ENCODE measurements around the gene BLOC1S1. TPM values are rescaled to one million over a fixed set of nuclear protein-coding genes. Genes with fewer than 3 reads are reported as not detected.
A peak's percentile ranks its signal among the peaks of the same experiment; 100 is the strongest.

Gene BLOC1S1
- total RNA-seq, 2 experiments from 2014 or later: 139 to 152 TPM

- peaks cover 16% of the 10 kb centered on the region; the same call in 1 of the 2 replicates for H3K79me2 ChIP-seq (ENCODE audit: insufficient read depth, low read depth, low read length)
- peaks cover 17% of the 10 kb centered on the region for H3K36me3 ChIP-seq (ENCODE audit: insufficient read depth, low read length)
- peaks cover 28% of the 10 kb centered on the region for H3K4me1 ChIP-seq (ENCODE audit: insufficient read depth, low read length, poor library complexity, severe bottlenecking)
- peak overlapping the region; percentile 81 for H3K27ac ChIP-seq (ENCODE audit: low read depth, low read length, poor library complexity, severe bottlenecking)
- H3K4me3 ChIP-seq (ENCODE audit: low read depth, low read length, poor library complexity, severe bottlenecking): peak overlapping the region; percentile 77
- DNase-seq (ENCODE audit: low spot score): no peak
- TSS peak; percentile 98 for BruUV-seq (replicated peaks)
- no peaks in the 10 kb centered on the region for H3K9me2 ChIP-seq (ENCODE audit: insufficient read depth, low read length)
- no peak for TF ChIP-seq EZH2phosphoT487 (IDR thresholded peaks at IDR 0.05; ENCODE audit: borderline replicate concordance, low read depth, low read length)
- no peak for TF ChIP-seq CTCF (conservative IDR thresholded peaks at IDR 0.05; ENCODE audit: low read length)
- H3K9me3 ChIP-seq (ENCODE audit: low read length): no peaks in the 10 kb centered on the region
- intact Hi-C loops (cut with micrococcal nuclease; ENCODE audit: unreplicated experiment): loop anchor here (5.0 kb wide), 1 partner anchor 43 kb away; no protein-coding TSS in a partner anchor
- CTCF ChIA-PET (ENCODE audit: unreplicated experiment): interaction anchor here (1.0 to 1.4 kb wide), 4 partner anchors 9 to 42 kb away, joined by 3 to 8 read pairs (median 5); no protein-coding TSS in a partner anchor
- POLR2A ChIA-PET: interaction anchor here (0.7 to 2.7 kb wide), 9 partner anchors 9 to 103 kb away, joined by 3 to 14 read pairs (median 6); partner anchors contain the start of genes CD63 and ORMDL2
- peak overlapping the region; percentile 92 for H3K4me2 ChIP-seq (ENCODE audit: low read length)
- H4K20me1 ChIP-seq (ENCODE audit: insufficient read depth, low read length): no peaks in the 10 kb centered on the region
- H2AFZ ChIP-seq (ENCODE audit: low read length): peak overlapping the region; percentile 66
Measured at GRCh38 chr12:55715169-55715764, 579 bp upstream of the BLOC1S1 start.

- Histone ChIP-seq H3K9me2 (ENCODE audit: insufficient read depth, low read length) (no peaks in the 10 kb centered on the region), H3K4me3 (ENCODE audit: low read depth, low read length, poor library complexity, severe bottlenecking) (peak overlapping the region; percentile 77), H3K27ac (ENCODE audit: low read depth, low read length, poor library complexity, severe bottlenecking) (peak overlapping the region; percentile 81), H3K9me3 (ENCODE audit: low read length) (no peaks in the 10 kb centered on the region), H2AFZ (ENCODE audit: low read length) (peak overlapping the region; percentile 66), H4K20me1 (ENCODE audit: insufficient read depth, low read length) (no peaks in the 10 kb centered on the region), H3K79me2 (ENCODE audit: insufficient read depth, low read depth, low read length) (peaks cover 16% of the 10 kb centered on the region; the same call in 1 of the 2 replicates), H3K36me3 (ENCODE audit: insufficient read depth, low read length) (peaks cover 28% of the 10 kb centered on the region), H3K4me1 (ENCODE audit: insufficient read depth, low read length, poor library complexity, severe bottlenecking) (peaks cover 28% of the 10 kb centered on the region), H3K4me2 (ENCODE audit: low read length) (peak overlapping the region; percentile 92)
- CTCF ChIA-PET (ENCODE audit: unreplicated experiment): interaction anchor here (0.5 to 1.4 kb wide), 3 partner anchors 8 to 13 kb away, joined by 3 to 5 read pairs (median 3); no protein-coding TSS in a partner anchor
- DNase-seq (ENCODE audit: low spot score): no peak
- TF ChIP-seq EZH2phosphoT487 (IDR thresholded peaks at IDR 0.05; ENCODE audit: borderline replicate concordance, low read depth, low read length) (no peak), CTCF (conservative IDR thresholded peaks at IDR 0.05; ENCODE audit: low read length) (no peak)
- no TSS peak for BruUV-seq (replicated peaks)
- POLR2A ChIA-PET: interaction anchor here (0.5 to 2.7 kb wide), 11 partner anchors 10 to 918 kb away, joined by 3 to 14 read pairs (median 3); partner anchors contain the start of genes CD63 and ORMDL2
- intact Hi-C loops (cut with micrococcal nuclease; ENCODE audit: unreplicated experiment): loop anchor here (1.0 to 5.0 kb wide), 2 partner anchors 13 to 44 kb away; partner anchors contain the start of gene CD63
Measured at GRCh38 chr12:55716582-55716957, 724 bp downstream of the BLOC1S1 start.

All from OCI-LY7 (cell line).